Colon (tissue), 2 donors: ENCODE measurements around the gene NCKAP5.

Experiments
- FAIRE-seq: peaks from 2 replicates; lab custom pipeline; 2012; peaks lifted over from hg19 to GRCh38; lab: Jason Lieb, UNC
- donor health status: control.
- donor health status: control.

The NCKAP5 gene

DNA sequence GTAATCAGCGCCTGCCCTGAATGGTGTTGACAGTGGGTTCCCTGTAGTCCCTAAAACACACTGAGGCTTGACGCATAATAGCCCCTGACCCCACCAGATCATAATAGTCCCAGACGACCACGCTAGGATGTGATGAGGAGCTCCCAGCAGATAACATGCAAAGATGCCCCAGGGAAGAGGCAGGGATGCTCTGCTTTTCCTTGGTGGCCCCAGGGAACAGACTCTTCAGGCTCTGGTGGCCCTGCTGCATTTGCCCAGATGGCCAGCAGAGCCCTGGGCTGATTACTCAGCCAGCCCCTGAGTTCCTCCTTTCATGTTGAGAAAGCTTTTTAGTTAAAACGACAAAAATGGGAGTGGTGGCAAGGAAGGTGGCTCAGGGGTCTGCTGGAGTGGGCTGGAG, 5.9 kb upstream of the NCKAP5 start:
- FAIRE-seq: no peak

DNA sequence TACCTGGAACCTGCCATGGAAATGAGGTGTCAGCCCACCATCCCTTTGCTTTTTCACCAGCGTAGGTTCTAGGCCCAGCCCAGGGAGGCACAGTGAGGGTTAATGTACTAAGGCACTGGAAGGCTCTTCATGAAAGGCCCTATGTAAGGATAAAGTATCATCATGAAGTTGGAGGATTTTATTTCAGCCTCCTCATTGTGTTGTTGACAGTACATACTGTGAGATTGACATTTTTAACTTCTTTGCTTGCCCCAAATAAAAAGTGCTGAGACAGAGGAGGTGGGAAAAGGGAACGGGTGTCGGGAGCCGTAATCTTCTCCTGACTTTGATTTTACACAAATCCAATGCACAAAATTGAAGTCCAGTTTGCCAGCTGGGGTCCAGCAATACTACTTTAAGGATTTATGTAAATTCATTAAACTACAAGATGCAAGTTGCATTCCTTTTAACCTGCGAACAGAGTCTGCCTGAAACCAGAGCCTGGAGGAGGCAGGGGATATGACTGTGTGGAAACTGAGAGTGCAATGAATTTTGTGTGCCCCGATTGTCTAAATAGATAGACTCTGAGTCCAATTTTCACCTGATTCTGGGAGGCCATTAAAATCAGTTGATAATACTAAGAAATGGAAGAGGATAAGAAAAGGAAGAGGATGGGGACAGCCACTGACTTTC, 5.4 kb upstream of the NCKAP5 start:
- no peak for FAIRE-seq

DNA sequence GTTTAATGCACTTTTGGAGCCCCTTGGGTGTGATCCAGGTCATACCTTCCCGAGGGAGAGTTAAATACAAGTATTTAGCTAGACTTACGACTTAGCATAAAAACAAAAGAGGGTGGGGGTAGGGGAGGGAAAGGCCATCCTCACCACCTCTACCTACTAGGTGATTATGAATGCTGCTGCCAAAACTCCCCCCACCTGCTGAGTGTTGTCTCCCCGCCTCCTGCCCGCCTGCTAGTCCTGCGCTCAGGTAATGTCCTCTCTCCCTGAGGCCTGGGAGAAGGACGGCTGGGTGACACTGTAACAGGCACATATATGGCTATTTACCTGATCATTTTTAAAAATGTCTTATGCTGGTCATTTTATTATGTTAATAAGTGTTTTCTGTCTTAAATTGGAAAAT, 3.0 kb upstream of the NCKAP5 start:
- no peak for FAIRE-seq

DNA sequence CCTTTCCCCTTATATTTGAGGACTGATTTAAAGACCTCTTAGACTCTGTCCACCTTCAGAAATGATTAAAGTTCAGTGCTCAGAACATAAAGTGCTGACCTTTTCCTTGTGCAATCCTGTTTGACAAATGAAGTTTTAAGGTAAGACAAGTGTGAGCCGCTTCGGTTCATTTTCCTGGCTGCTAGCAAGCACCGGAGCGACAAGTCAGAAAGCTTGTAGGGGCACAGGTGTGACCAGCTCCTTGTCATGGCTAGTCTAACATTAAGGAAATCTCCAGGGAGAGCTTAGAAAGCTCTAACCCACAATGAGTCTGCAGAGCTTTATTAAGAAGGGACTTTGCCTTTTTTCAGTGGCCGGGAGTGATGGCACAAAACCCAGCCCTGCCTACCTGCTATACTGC, 2.3 kb upstream of the NCKAP5 start:
- no peak for FAIRE-seq

DNA sequence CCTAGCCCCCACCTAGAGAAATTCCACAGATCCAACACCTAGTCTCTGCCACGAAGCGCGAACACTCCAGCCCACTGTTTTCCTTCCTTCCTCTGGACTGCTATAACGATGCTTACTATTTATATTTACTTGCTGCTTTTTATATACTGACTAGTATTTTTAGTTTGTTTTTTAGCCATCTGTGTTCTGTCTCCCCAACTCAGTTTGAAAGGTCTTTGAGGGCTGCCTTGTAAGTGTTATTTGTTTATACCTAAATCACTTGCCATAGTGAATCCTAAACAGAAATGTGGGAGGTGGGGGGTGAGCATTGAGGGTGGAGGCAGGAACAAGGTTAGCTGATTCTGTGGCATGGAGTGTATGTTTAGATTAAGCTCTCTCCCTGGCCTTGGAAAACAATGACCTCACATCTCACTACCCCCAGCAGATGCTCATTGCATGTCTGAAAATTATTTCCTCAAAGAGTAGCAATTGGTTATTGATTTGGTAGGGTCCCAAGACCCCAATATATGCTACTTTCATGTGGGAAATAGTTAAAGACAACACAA, 1.1 kb upstream of the NCKAP5 start:
- FAIRE-seq: no peak

DNA sequence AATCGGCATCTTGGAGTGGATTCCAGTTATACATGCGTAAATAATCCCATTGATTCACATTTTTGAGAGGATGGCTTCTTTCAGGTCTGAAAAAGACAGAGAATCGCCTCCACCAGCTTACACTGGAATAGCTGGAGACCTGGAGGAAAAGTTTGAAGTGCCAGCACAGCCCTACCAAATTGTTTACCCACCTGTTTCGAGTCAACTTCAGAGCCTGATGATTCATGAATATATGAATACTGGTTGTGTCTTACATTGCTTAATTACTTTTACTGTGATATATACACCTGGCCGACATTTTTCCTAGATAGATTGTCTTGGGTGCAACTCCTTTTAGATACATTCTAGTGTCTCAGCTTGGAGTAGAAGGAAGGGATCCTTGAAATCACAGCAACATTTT, 335 bp upstream of the NCKAP5 start:
- no peak for FAIRE-seq

DNA sequence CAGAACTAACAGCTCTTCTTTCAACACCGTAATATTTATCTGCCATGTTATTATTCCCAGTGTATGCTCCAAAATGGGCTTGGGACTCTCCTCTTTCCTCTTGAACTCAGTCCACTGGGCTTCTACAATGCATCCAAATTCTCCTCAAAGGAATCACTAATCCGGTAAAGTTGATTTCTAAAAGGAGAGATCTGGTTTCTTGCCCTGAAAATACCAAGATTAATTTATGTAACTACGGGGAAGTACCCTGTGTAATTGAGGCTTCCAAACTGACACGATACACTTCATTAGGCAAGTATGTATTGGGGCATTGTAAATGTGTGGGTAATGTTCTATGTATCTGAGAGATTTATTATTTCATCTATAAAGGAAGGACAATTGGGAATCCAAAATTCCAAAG, 5.7 kb downstream of the NCKAP5 start:
- FAIRE-seq: no peak

DNA sequence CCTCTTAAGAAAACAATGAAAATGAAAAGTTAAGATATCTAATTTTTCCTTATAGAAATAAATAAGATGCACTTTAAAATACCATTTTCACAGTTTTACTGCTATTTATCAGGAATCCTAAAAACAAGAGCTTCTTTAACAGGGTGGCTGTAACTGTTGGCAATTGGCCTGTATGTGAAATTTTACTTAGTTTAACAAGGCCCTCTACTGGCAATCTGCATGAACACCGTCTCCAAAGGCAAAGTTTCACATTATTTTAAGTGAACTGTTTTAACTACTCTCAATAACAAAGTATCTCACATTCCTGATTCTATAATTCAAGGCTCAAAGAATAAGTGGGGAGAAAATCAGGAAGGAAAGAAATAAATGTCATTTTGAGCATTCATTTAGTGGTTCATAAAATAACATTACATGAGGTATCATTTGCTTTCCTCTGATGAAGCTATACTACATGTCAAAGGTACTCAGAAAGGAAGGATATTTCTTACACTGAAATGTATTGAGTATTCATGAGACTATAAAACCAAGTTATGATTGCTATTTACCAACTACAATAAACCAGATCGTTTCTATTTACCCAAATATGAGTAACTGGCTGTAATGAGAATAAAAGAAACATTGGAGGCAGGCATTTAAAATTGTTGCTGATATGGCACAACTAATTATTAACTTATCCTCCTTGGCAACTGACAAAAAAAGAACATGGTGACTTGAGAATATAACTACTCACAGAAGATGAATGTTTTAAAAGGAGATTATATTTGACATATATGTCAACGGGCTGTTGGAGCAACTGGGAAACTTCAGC, 7.0 kb downstream of the NCKAP5 start:
- peak; percentile 62 for FAIRE-seq

DNA sequence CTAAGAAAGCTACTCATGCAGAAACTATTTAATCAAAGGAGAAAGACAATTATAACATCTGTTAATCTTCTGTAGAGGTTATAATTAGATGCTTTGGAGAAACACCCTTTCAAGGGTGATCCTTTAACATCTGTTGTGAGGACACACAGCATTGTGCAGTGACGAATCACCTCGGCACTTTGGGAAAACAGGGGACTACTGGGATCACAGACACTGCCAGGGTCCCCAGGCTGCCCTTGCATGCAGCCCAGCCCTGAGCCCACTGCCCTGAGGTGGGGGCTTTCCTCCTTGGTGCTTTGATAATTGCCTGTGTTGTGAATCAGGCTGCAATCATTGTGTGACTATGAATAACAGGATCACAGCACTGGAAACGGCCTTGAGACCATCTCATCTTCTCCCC, 10.6 kb downstream of the NCKAP5 start:
- FAIRE-seq: no peak

DNA sequence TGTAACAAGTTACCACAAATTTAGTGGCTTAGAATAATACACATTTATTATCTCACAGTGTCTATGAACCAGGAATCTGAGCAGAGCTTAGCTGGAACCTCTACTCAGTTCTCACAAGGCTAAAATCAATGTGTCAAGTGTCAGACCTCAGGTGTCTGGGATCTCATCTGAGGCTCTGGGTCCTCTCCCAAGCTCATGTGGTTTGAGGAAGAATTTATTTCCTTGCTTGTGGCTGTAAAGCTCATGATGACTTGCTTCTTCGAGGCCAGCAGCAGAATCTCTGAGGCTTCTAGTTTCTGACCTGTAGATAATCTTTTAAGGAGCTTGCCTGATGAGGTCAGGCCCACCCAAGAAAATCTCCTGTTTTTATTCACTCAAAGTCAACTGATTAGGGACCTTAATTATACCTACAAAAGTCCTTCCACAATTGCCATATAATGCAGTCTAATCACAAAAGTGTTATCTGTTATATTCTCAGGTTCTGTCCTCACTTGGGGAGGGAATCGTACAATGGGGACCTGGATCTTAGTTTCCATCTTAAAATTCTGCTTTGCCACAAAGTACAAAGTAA, 14.3 kb downstream of the NCKAP5 start:
- FAIRE-seq: no peak

DNA sequence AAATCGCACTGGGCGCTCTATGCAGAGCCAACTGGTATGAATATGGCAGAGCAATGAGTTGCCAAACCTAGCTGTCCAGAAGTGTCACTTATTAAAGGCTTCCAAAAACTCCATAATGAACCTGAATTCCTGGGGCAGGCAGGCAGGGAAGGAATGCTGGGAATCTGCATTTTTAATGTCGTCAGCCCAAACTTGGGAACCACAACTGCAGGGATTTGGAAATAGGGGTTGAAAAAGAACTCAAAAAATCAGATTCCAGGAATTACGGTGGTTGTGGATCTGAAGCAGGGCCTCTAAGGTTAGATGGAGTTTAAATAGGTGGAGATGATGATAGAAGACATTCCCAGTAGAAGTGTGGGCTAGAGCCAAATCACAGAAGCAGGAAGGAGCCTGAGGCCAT, 15.0 kb downstream of the NCKAP5 start:
- no peak for FAIRE-seq

DNA sequence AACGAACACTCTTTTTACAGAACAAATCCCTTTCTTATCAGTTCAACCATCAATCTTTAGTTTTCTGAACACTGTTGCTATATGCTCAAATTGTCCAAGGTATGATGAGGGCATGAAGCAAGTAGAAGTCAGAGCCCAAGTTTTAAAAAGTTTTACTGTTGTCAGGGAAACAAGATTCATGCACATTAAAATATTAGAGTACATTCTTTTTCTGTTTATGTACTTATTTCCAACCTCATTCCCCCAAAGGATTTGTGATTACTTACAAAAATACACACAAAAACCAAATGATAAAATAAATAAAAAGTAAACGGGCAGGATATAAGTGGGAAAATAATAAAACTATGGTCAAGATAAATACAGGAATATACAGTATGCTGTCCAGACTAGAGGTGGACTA, 15.4 kb downstream of the NCKAP5 start:
- FAIRE-seq: no peak

DNA sequence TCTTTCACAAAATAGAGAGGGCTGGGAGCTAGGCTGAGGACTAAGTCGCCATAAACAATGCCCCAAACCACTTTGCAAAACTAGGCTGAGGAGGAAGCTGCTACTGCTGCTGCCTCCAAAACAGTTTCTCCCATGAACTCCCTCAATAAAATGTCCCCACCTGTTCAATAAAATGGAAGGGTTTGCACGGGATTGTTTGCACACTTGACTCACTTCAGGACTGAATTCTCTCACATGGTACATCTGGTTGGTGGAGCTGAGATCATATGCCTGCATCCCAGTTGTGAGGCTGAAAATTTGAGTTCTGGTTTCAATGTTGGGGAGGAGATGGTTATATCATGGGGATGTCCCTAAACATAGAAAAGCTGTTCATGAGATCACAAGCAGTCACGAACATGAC, 26.5 kb downstream of the NCKAP5 start:
- FAIRE-seq: no peak

DNA sequence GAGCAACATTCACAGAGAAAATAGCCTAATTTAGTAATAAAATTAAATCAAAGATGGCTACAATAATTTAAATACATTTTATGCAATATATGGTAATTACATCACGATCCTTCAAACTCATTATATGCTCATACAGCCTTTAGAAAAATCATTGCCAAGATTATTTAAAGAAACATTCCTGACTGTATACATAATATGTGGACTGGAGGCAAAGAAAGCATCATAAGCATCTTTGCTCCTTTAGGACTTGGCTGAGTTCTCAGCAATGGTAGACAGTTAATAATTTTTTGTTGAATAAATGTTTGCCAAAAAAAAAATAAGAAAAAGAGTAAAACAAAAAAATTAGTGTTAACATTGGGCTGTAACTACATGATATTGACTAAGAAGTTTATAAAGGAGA, 26.9 kb downstream of the NCKAP5 start:
- FAIRE-seq: no peak

DNA sequence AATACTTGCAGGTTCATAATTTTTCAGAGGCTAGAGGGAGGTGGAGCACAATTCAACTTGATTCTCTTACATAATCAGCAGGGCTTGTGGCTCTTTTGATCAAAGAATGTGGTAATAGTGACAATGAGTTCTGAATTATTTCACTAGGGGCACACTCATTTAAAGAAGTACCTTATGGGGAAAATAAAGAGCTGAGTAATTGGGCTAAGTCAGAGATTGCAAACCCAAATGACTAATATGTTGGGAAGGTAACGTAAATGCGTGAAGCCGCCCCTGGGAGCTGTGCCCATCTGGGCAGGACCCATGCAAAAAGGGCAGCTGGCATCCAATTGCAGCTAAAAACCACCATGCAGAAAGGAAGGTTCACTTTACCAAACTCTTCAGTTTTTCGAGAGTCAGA, 35.3 kb downstream of the NCKAP5 start:
- no peak for FAIRE-seq

DNA sequence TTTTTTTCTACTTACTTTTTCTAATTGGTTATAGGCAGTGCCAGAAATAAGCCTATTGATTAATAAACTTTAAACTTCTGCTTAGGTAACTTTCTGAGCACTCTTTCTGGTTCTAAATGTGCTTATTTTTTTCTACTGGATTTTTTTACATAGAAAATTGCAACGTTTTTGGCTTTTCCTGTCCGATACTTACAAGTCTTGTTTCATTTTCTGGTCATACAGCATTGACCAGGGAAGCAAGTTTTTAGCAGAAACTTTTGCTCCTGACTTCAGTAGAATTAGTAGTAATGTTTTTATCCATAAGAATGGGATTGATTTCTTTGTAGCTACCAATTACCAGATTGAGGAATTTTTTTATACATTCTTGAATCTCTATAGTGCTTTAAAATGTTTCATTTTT, 36.9 kb downstream of the NCKAP5 start:
- FAIRE-seq: no peak

DNA sequence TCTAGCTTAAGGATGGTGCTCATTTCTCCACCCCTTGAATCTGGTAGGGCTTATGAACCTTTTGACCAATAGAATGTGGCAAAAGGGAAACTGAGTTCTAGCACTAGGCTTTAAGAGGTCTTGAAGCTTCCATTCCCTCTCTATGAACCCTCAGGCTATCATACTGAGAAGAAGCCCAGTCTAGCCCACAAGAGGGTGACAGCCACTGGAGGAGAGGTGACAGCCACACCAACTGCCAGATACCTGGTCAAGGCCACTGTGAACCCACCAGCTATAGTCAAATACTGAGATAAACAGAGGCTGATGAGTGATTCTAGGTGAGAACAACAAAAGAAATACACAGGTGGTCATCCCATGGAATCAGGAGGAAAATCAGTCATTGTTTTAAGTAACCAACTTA, 37.6 kb downstream of the NCKAP5 start:
- no peak for FAIRE-seq

DNA sequence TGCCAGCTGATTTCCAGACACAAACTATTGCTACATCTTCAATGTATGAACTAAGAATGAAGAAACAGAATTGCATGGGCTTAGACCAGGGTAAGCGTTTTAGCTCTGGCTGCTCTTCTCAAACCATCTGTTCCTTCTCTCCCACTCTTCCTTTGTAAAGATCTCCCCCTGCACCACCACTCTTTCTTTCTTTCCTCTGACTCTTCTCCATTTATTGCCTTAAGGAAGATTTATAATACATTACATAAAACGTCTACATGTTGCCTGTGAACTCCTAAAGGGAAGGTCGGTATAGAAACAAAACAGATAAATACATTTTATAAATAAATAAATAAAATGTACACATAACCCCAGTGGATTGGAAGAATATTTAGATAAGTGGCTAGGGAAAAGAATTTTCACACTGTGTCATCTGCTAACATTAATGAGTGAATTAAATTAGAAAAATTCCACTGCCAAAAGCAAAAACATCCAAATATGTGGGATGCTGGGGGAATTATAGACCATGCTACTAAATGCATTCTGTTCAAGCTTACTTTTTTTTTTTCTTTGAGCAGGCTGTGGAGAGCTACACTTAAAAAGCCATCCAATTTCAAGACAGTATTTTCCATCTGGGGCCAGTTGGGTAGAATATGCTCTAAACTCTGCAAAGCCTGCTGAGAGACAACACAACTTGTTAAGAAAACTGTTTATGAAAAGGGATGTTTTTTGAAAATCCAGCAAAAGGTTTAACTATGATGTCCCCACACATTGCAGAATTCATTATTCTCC, 41.5 kb downstream of the NCKAP5 start:
- no peak for FAIRE-seq

DNA sequence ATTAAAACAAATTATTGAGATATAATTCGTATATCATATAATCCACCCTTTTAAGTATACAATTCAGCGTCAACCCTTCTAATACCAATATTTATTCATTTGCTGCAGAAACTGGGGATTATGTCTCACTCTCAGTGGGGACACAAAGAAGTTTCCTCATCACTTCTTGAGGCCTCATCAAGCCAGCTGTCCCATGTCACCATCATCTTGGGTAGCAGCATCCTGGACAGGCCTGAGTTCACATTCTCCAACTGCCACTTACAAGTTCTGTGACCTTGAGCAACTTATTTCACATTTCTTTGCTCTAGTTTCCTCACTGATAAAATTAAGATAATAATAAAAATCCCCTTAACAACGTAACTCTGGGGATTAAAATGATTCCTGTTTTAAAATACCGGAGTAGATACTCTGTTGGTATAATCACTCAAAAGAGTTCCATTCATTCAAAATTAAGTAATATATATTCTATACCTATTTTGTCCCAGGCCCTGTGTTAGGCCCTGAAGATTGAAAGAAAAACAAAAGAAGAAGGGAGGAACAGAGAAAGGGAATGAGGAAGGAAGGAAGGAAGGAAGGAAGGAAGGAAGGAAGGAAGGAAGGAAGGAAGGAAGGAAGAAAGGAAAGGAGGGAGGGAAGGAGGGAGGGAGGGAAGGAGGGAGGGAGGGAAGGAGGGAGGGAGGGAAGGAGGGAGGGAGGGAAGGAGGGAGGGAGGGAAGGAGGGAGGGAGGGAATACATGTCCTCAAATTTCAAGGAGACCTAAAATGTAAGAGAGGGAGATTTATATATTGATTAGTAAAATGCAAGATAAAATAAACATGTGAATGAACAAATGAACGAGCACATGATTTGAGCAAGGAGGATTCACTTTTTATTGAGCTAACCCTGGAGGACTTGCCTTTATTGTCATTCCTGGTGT, 42.4 kb downstream of the NCKAP5 start:
- no peak for FAIRE-seq

DNA sequence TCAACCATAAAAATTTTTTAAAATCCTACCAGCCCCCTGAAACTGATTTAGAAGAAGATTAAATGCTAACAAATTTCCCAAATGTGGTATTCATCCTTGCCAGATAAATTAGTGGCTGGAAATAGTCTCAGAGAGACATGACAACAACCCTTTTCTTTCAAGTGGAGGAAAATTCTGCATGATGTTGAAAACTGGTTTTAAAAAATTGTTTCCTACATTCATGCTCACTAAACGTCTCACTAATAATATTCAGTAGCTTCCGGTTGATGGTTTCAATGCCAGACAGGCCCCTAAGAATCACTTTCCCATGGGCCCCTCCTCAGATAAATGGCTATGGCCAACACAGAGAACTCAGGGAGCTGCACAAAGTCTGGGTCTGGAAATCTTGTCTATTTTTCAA, 43.2 kb downstream of the NCKAP5 start:
- no peak for FAIRE-seq

DNA sequence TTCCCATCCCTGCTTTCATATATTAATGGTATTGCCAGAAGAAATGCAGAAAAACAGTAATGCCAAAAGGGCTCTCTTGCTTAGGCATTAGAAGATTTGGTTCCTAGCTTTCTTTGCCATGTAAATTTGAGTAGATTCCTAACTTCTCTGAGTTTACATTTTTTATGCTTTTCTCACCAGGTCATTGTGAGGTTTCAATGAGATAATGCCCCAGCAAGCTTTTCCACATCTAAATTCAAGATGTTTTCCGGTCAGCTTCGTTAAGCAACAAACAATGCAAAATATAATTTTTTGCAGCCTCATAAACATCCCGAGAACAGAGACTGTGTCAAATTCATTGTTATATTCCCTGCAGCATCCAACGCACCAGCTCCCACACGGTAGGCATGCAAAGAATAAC, 44.9 kb downstream of the NCKAP5 start:
- FAIRE-seq: no peak

DNA sequence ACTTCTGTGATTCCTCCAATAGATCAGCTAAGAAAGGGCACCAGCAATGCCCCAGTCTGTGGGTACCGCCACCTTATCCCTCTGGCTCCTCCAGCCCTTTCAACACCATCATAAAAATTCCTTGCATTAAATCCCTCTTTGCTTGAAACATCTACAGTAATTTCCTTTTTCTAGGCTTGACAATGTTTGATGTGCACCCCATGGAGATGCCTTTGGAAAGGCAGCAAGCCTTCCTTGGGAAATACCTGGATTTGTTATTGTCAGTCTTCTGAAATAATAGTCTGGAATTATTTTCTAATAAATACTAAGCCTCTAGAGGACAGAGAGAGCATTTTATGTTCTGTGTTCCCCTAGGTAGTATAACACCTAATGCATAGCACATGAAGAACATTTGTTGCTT, 46.1 kb downstream of the NCKAP5 start:
- FAIRE-seq: no peak
